Motor neuron (in vitro differentiated cells): ENCODE results near the gene FBXO10. TPM values are rescaled to one million over a fixed set of nuclear protein-coding genes. Genes with fewer than 3 reads are reported as not detected.

ENCODE experiments used
- ATAC-seq, 8 experiments: fragments of 200-7000 bp; cut with Tn5 transposase; replicated peaks in 6 of 8; 2 replicates each; pipeline ENCODE4 v1.8.0; 2021; ENCODE audit warnings: mild to moderate bottlenecking in 8 of 8, moderate library complexity in 8 of 8
- H3K27ac ChIP-seq, 2 donors: fragments of 250-450 bp; sonication (Bioruptor Pico); 2 replicates each; pipeline ENCODE4 v1.9.0; 2021; ENCODE audit warnings: antibody characterized with exemption in 2 of 2, mild to moderate bottlenecking in 2 of 2, moderate library complexity in 1 of 2
- H3K4me1 ChIP-seq, 2 donors: fragments of 250-450 bp; sonication (Bioruptor Pico); replicated peaks in 1 of 2; 2 replicates each; pipeline ENCODE4 v1.6.1; 2021; ENCODE audit warnings: antibody characterized with exemption in 2 of 2, mild to moderate bottlenecking in 2 of 2, moderate library complexity in 1 of 2
- H3K4me3 ChIP-seq, 5 donors: fragments of 250-450 bp; sonication (Bioruptor Pico); 2 replicates each; pipeline ENCODE4 v1.9.0; 2021; ENCODE audit warnings: antibody characterized with exemption in 5 of 5, mild to moderate bottlenecking in 5 of 5, moderate library complexity in 4 of 5
- WGBS, 10 experiments: fragments of 450-650 bp; shearing (Covaris generic); methylation state at CpG; one replicate each; pipeline ENCODE4 v1.0.0; 2022; 5-methylcytosine and 5-hydroxymethylcytosine counted together
- in situ Hi-C, 9 experiments: fragments of 400-800 bp; cut with MboI; loops; one replicate each; pipeline ENCODE4 v1.15.0; 2021; ENCODE audit warnings: low sequenced_read_pairs in 9 of 9, low pct_unique_long_range_greater_than_20kb in 2 of 9; ENCODE audit not compliant: unreplicated experiment in 9 of 9
- total RNA-seq, 8 experiments: library from RNA; unstranded; fragments of 300-600 nt; gene quantifications; 2 replicates each; pipeline versions ENCODE4 v1.2.3 to v1.2.4, GENCODE V29; 2022

The FBXO10 gene
- total RNA-seq, 8 experiments from 2014 or later: 7.6 to 20.6 (median 13.5) TPM

DNA sequence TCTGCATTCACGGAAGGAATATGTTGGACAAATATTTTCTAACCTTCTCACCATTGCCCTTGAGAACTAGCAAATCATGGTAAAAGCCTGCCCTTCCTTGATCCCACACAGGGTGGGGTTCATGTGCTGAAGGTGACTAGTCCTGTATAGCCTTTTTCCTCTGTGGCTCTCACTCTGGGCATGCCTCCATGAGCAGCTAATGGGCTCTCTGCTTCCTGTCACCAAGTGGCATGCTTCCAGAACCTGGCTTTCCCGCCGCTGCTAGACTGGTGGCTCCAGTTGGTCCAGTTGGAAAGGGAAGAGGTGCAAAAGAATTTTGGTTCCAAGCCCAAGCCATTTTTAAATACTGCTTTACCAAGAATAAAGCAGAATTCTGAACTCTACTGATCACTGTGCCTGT, 35.5 kb downstream of the FBXO10 start:
- Histone ChIP-seq H3K4me1 (no peaks in the 10 kb centered on the region), H3K27ac (no peak overlapping the region), H3K4me3 (no peak overlapping the region)
- 60 to 100% (median 94%) methylated on average over 1 to 3 of the region's 3 CpGs; no CpG with 5 or more reads in 4 of the 10 experiments for WGBS, 10 experiments
- no peak for ATAC-seq
- in situ Hi-C loops: no loop called here

DNA sequence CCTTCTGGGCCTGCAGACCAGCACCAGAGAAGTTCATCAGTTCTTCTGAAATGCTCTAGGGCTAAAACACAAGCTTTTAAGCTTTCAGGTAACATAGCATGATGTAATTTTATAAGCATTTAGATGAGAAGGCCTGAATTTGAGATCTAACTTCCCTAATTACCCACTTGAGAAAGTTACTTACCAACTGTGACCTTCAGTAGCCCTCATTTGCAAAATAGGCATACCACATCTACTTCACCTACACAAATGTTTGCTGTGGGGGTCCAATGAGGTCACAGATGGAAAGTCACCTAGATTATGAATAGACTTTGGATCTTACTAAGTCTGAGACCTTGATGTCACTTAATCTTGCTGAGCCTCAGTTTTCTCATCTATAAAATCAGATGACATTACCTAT, 36.5 kb downstream of the FBXO10 start:
- H3K27ac ChIP-seq: no peak overlapping the region
- in situ Hi-C loops: no loop called here
- H3K4me3 ChIP-seq: no peak overlapping the region
- no peak for ATAC-seq
- H3K4me1 ChIP-seq: no peaks in the 10 kb centered on the region

DNA sequence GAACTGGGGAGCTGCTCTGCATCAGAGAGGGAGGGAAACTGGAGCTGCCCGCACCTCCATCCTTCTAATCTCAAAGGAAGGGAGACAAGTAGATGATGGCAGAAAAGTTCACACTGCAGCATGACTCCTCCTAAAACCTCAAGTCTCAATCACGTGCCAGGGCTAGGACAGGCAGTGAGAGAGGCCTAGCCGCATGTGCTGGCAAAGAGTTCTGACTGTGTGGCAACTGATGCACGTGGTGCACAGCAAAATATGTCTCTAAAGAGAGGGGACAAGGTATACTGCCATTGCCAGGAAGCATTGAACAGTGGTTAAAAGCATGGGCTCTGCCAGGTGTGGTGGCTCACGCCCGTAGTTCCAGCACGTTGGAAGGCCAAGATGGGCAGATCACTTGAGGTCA, 38.1 kb downstream of the FBXO10 start:
- WGBS, 10 experiments: 78 to 92% (median 85%) methylated on average over 2 to 7 of the region's 7 CpGs; no CpG with 5 or more reads in 6 of the 10 experiments
- in situ Hi-C loops: no loop called here
- Histone ChIP-seq H3K27ac (no peak overlapping the region), H3K4me1 (no peaks in the 10 kb centered on the region), H3K4me3 (no peak overlapping the region)
- ATAC-seq: no peak

DNA sequence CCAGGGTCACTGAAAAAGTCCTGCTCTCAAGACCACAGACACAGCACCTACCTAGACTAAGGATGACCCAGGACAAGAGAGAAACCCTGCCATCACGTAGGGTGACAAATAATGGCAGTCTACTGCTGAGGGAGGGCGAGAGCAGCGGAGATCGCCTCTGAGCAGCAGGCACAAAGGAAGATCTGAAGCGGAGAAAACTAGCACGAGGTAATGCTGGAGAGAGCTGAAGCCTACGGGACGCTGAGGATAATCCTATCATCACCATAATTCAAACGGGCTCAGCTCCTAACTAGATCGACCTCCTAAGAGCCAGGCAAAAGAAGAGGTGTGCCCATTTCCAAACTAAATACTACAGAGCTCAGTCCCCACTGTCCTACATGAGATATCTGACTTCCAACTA, 41.3 kb downstream of the FBXO10 start:
- Histone ChIP-seq H3K27ac (no peak overlapping the region), H3K4me3 (no peak overlapping the region), H3K4me1 (no peaks in the 10 kb centered on the region)
- WGBS, 10 experiments: 40 to 96% (median 65%) methylated on average over 1 to 10 of the region's 10 CpGs; no CpG with 5 or more reads in 3 of the 10 experiments
- in situ Hi-C loops: no loop called here
- ATAC-seq: peak in 3 of 8 experiments; percentile 12 to 53 (median 49)

DNA sequence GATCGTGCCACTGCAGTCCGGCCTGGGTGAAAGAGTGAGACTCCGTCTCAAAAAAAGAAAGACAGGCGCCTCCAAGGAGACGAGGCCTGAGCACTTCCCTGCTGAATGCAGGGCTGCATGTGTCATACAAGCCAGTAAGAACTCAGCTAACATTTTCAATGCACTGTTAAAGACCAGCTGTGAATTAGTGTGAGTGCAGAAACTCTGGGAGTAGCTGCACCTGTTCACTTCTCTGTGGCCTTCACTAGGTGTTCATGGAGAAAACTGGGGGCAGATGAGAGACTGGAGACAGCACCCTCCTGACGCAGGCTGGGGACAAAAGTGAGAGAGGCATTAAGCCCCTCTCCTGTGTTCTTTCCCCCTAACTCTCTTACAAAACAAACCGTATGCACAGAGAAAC, 41.8 kb downstream of the FBXO10 start:
- in situ Hi-C loops: no loop called here

DNA sequence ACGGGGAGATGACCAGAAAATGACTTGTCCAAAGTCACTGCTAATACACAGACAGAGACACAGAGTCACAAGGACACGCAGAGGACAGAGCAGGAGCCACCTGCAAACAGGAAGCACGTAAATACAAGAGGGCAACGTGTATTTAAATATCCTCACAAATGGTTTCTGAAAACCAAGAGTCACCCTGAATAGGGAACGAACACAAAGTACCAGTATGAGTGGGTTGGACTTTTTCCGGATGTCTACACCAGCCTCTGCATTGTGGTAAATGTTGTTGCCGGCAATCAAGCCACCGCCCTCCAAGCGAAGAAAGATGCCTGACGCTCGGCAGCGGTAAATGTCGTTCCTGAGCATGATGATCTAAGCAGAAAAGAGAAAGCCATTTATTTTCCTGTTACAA, 44.5 kb downstream of the FBXO10 start:
- no peak overlapping the region for H3K27ac ChIP-seq
- WGBS, 10 experiments: 90 to 100% (median 98%) methylated on average over 2 to 8 of the region's 13 CpGs
- in situ Hi-C loops: no loop called here

More for the DNA sequence above, 41.8 kb downstream of the FBXO10 start:
- no peak overlapping the region for H3K27ac ChIP-seq
- ATAC-seq: peak in 2 of 8 experiments; percentile 21 to 47
- 40 to 100% (median 60%) methylated on average over 1 to 5 of the region's 7 CpGs; no CpG with 5 or more reads in 3 of the 10 experiments for WGBS, 10 experiments
- H3K4me1 ChIP-seq: no peaks in the 10 kb centered on the region
- no peak overlapping the region for H3K4me3 ChIP-seq

DNA sequence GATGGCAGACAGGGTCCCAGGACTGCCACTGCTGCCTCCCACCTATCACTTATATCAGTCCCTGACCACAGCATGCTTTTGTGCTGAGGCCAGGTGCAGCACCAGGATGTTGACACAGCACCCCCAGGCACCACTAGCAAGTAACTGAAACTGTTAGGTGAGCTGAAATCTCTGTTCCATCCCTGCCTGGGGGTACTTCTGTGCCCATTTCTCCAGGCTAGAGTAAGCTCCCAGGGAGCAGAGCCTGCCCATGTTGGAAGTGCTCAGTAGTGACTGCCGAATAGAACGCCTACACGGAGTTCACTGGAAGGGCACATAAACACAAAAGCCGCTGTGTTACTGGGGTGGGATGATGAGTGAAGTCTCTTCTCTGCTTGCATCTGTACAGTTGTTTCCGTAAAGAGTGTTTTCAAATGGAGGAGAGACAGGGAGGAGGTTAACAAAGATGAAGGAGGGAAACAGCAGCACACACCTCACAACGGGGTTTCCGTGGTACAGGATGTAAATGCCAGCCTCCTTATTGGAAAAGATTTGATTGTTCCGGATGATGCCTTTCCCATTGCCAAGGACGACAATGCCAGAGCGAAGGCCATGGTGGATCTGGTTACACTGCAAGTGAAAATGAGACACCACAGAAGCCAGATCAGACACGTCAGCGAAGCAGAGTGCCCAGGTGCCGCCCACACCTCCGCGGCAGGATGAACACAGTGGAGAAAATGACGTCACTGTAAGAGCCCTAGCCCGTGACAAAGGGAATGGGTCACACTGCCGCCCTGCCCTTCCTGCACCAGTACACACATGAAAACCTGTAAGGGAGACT, 47.3 kb downstream of the FBXO10 start:
- in situ Hi-C loops: no loop called here
- no peak overlapping the region for H3K27ac ChIP-seq
- H3K4me3 ChIP-seq: no peak overlapping the region
- no peaks in the 10 kb centered on the region for H3K4me1 ChIP-seq
- ATAC-seq: no peak
- 86 to 100% (median 97%) methylated on average over 1 to 11 of the region's 18 CpGs; no CpG with 5 or more reads in 1 of the 10 experiments for WGBS, 10 experiments

More for the DNA sequence above, 44.5 kb downstream of the FBXO10 start:
- no peak for ATAC-seq
- Histone ChIP-seq H3K4me1 (no peaks in the 10 kb centered on the region), H3K4me3 (no peak overlapping the region)

DNA sequence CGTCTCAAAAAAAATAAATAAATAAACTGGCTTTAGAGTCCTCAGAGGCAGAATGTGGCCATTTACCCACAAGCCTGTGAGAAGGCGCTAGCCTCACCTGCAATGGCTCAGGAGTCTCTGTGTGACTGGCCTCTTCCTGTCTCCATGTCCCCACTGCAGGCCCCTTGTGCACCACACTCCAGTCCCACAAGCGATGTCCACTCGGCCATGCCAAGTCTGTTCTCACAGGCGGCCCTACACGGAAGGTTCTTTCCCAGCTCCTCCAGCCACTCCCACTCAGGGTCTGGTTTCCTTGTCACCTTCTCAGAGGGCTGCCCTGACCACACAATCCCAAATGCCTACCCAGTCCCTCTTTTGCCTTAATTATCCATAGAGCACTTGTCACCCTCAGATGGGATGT, 52.3 kb downstream of the FBXO10 start:
- Histone ChIP-seq H3K4me1 (no peaks in the 10 kb centered on the region), H3K27ac (no peak overlapping the region), H3K4me3 (no peak overlapping the region)
- in situ Hi-C loops: no loop called here
- WGBS, 10 experiments: 80 to 96% (median 84%) methylated on average over 1 to 5 of the region's 6 CpGs; no CpG with 5 or more reads in 5 of the 10 experiments
- ATAC-seq: no peak

DNA sequence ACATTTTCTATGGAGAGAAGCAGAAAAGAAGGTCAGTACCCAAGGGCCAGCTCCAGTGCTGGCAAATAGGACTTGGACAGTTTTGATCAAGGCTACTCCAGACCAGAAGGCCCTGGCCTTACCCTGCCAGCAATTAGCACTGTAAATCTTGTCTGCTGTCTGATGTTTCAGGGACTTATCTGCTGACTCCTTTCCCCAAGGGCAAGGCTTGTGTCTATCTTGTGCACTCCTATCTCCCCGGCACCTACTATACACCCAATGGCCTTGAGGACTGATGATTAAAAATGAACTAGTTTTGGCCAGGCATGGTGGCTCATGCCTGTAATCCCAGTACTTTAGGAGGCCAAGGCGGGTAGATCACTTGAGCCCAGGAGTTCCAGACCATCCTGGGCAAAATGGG, 53.2 kb downstream of the FBXO10 start:
- WGBS, 10 experiments: 80 to 100% (median 93%) methylated on average over 1 to 2 of the region's 2 CpGs; no CpG with 5 or more reads in 3 of the 10 experiments
- no peaks in the 10 kb centered on the region for H3K4me1 ChIP-seq
- no peak overlapping the region for H3K27ac ChIP-seq
- in situ Hi-C loops: no loop called here
- no peak overlapping the region for H3K4me3 ChIP-seq
- ATAC-seq: no peak

DNA sequence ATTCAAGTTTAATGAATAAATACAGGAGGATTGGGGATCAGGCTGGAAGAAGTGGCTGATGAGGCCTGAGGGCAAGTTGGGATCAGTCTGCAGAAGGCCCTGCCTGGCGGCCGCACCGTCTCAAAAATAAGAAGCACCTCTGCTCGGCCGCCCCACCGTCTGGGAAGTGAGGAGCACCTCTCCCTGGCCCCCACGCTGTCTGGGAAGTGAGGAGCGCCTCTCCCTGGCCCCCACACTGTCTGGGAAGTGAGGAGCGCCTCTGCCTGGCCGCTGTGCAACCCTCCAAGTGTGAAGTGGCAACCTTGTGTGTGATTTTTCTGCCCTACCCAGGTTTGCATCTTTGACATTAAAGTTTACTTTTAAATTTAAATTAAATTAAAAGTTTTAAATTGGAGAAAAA, 55.1 kb downstream of the FBXO10 start:
- WGBS, 10 experiments: 80 to 100% (median 98%) methylated on average over 1 to 4 of the region's 10 CpGs; no CpG with 5 or more reads in 6 of the 10 experiments
- ATAC-seq: no peak

DNA sequence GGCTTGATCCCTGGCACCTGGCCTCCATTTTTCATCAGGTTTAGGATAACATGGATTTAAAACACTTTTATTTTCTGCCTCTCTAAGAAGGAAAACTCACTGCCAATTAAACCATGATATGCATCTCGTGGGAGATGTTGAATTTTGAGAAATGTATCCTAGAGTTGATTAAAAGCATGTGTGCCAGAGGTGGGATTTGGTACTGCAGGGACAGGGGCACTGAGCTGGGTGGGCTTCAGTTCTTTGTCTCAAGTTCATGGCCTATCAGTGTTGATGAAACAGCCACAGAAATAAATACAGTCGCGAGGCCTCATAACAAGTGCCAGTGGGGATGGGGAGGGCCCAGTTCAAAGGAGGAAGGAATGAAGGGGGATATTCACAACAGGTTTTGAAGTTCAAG, 55.5 kb downstream of the FBXO10 start:
- in situ Hi-C loops: no loop called here

More for the DNA sequence above, 55.1 kb downstream of the FBXO10 start:
- no peak overlapping the region for H3K4me3 ChIP-seq
- H3K4me1 ChIP-seq: no peaks in the 10 kb centered on the region
- no peak overlapping the region for H3K27ac ChIP-seq
- in situ Hi-C loops: no loop called here

DNA sequence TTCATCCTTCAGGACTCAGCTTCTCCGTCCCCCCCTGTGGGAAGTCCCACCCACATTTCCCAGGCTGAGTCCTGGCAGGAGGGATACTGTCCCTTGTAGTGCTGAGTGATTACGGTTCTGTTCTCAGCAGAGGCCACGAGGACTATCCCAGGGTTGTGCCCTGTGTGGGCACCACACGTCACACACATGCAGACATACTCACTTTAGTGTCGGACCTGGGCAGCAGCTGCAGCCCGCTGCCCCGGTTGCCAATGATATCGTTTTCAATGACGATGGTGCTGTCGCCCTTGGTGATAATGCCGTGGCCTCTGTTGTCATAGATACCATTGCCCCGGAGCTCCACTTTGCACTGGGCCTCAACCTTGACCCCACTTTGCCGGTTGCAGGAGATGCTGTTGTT, 58.3 kb downstream of the FBXO10 start:
- WGBS, 10 experiments: 20 to 100% (median 93%) methylated on average over 1 to 3 of the region's 13 CpGs; no CpG with 5 or more reads in 7 of the 10 experiments

More for the DNA sequence above, 55.5 kb downstream of the FBXO10 start:
- Histone ChIP-seq H3K27ac (no peak overlapping the region), H3K4me3 (no peak overlapping the region), H3K4me1 (no peaks in the 10 kb centered on the region)
- WGBS, 10 experiments: 0 to 100% (median 80%) methylated on average over 1 to 3 of the region's 3 CpGs; no CpG with 5 or more reads in 2 of the 10 experiments
- ATAC-seq: no peak

DNA sequence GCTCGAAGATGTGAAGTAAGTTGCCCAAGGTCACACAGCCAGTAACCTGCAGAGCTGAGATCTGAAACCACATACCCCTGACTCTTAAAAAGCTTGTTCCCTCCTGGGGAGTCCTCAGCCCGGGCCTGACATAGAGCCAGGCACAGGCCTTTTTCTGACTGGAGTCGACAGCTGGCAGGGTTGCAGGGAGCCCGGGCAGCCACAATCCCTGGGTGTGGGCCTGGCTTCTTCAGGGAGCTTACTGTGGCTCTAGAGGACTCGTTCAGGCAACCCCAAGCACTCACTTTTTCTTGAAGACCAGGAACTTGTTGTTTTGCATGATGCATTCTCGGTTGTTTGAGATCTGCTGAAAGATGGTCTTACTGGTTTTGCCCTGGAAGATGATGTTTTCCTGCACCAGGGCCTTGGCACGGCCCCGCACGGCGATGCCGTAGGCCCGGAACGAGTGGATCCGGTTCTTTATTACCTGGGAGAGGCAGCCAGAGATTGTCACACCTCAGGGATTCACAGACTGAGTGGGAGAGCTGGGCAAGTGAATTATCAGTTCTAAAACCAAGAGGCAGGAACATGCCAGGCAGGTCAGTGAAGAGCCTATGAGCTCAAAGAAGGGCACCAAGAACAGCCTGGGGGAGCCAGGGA, 60.4 kb downstream of the FBXO10 start:
- 41 to 100% (median 89%) methylated on average over 1 to 10 of the region's 14 CpGs; no CpG with 5 or more reads in 2 of the 10 experiments for WGBS, 10 experiments
- in situ Hi-C loops: no loop called here
- ATAC-seq: no peak
- Histone ChIP-seq H3K4me1 (no peaks in the 10 kb centered on the region), H3K27ac (no peak overlapping the region), H3K4me3 (no peak overlapping the region)

More for the DNA sequence above, 58.3 kb downstream of the FBXO10 start:
- in situ Hi-C loops: no loop called here
- Histone ChIP-seq H3K4me3 (no peak overlapping the region), H3K4me1 (no peaks in the 10 kb centered on the region), H3K27ac (no peak overlapping the region)
- ATAC-seq: peak in 2 of 8 experiments; percentile 38 to 87
